Camera-type eye (tissue), 1 donor: ENCODE data around the gene FAM3D. TPM values are rescaled to one million over a fixed set of nuclear protein-coding genes. Genes with fewer than 3 reads are reported as not detected.

Source experiments
- total RNA-seq: library from RNA; depleted of rRNA; stranded (reverse); fragments of >200 nt; gene quantifications from one replicate; pipeline ENCODE4 v1.2.3, GENCODE V29; 2014

FAM3D gene, protein sequence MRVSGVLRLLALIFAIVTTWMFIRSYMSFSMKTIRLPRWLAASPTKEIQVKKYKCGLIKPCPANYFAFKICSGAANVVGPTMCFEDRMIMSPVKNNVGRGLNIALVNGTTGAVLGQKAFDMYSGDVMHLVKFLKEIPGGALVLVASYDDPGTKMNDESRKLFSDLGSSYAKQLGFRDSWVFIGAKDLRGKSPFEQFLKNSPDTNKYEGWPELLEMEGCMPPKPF
- total RNA-seq, result 6.4 TPM

DNA sequence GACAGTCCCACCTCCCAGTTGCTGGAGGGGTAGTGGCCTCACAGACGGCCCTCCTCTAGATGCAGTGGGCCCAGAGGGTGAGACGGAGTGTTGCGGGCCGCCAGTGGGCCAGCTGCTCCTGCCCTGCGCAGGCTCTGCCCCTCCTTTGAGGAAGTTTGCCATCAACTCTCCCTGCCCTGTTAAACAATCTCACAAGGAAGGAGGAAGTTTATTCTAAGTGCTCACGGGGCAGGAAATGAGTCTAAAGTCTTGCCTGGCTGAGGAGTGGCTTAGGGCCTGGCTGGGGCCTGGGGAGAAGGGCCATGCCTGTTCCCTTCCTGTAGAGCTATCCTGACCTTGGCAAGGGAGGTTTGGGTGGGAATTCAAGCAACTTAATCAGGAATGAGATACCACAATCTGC, at the start of gene FAM3D:
Gene FAM3D (minus strand): TSS at position 92 of the 400 bp plus-strand sequence. CDS start 11,211 bp downstream, outside the sequence.

Other genes with a start within 250 kb of the FAM3D start
- 120 TPM for gene PDHB, start 232.9 kb downstream of the FAM3D start, total RNA-seq
- 62.4 TPM for gene KCTD6, start 174.7 kb downstream of the FAM3D start, total RNA-seq
- 22.8 TPM for gene ACOX2, start 129.6 kb downstream of the FAM3D start, total RNA-seq
- gene FAM107A, start 89.4 kb downstream of the FAM3D start, total RNA-seq, result 18.9 TPM